Activated CD8-positive, alpha-beta T cell treated with anti-CD3 and anti-CD28 coated beads, Interleukin-2, amount 10 ng/mL, durations not matched to agents 7 days and 5 days (primary cell): Measurements from ENCODE around the gene TF. TPM values are rescaled to one million over a fixed set of nuclear protein-coding genes. Genes with fewer than 3 reads are reported as not detected.

ENCODE experiments used
- ATAC-seq: fragments of 150-1000 bp; cut with Tn5 transposase; one replicate; pipeline ENCODE4 v1.10.0; 2021; ENCODE audit warnings: moderate library complexity
- CTCF ChIA-PET: fragments of 350-600 bp; sonication (Branson Sonifier 250); formaldehyde crosslinking; loops from one replicate; lab custom pipeline; 2021; ENCODE audit warnings: antibody characterized with exemption; lab: Charles Lee
- POLR2A ChIA-PET: fragments of 350-600 bp; sonication (Branson Sonifier 250); formaldehyde crosslinking; loops from one replicate; lab custom pipeline; 2021; ENCODE audit warnings: antibody characterized with exemption; lab: Charles Lee
- DNase-seq: peaks from one replicate; pipeline ENCODE4 v3.0.0-alpha.2; 2020
- H3K27ac Mint-ChIP-seq: one replicate; pipeline ENCODE4 v1.8.0; 2021; ENCODE audit warnings: mild to moderate bottlenecking, mixed read lengths
- H3K27me3 Mint-ChIP-seq: one replicate; pipeline ENCODE4 v1.8.0; 2021; ENCODE audit warnings: low read depth, mixed read lengths
- H3K36me3 Mint-ChIP-seq: one replicate; pipeline ENCODE4 v1.8.0; 2021; ENCODE audit warnings: low read depth, mixed read lengths
- H3K4me1 Mint-ChIP-seq: one replicate; pipeline ENCODE4 v1.8.0; 2021; ENCODE audit warnings: low read depth, mixed read lengths
- H3K4me3 Mint-ChIP-seq: one replicate; pipeline ENCODE4 v1.8.0; 2021; ENCODE audit warnings: mild to moderate bottlenecking, mixed read lengths
- H3K9me3 Mint-ChIP-seq: one replicate; pipeline ENCODE4 v1.8.0; 2022; ENCODE audit warnings: mixed read lengths; ENCODE audit not compliant: insufficient read depth
- total RNA-seq, 2 experiments: library from RNA; stranded (reverse); gene quantifications; one replicate each; pipeline ENCODE4 v1.2.3, GENCODE V29; 2021

The TF gene
- total RNA-seq, 2 experiments from 2014 or later, result 0.03 to 0.05 TPM

DNA sequence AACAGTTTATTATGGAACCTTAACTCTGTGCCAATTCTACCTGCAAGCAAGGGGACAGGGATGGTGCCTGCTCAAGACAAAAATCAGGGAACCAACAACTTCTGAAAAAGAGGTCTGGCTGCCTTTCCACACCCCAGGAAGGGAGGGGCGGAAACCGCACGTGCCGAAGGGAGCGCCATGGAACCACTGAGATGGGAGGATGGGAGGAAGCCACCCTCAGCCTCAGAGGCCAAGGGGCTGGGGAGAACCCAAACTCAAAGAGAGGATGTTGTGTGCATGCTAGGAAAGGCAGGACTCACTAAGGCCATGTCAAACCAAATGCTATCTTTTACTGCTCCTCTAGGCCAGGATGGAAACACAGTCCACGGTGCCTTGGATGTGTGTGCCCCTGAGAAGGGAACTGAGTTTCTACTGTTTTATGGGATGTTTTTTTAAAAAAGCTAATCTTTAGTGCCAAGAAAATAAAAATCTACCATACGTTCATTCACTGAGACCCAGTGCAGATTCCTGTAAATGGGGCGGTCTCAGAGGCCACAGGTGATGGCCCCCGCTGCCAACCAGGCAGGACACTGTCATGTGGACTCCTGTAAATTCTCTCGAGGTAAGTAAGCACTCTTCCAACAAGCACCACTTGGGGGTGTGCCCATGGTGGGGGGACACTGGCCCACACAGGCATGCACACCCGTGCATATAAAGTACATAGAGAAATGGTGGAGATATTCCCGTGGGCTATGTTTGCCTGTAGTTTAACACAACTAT, 80.0 kb downstream of the TF start:
- no peak for DNase-seq
- ChIA-PET CTCF (no interaction called here), POLR2A (no interaction called here)
- no peak for ATAC-seq
- Mint-ChIP-seq H3K4me1 (peaks cover 3% of the 10 kb centered on the region), H3K27me3 (no peaks in the 10 kb centered on the region), H3K9me3 (no peaks in the 10 kb centered on the region), H3K36me3 (peaks cover 38% of the 10 kb centered on the region), H3K4me3 (no peak overlapping the region), H3K27ac (no peak overlapping the region)

DNA sequence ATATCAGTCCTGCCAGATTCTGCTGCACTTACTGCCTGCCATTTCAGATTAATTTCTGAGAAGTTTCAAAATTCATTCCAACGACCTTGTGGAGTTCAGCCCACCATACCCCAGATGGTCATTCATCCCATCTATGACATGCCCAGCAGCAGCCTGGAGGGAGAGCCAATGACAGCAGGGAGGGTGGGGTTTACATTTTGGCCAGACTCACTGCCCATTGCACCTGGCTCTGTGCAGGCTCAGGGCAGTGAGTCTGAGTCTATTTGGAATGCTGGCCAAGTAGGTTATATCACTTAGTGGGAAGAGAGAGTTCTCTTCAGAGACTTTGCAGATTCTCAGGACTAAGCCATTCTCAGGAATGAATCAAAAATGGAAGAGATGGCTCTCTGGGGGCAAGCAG, 80.9 kb downstream of the TF start:
- H3K4me1 Mint-ChIP-seq, result peaks cover 3% of the 10 kb centered on the region
- H3K27ac Mint-ChIP-seq, result no peak overlapping the region
- H3K27me3 Mint-ChIP-seq, result peaks cover 2% of the 10 kb centered on the region
- ChIA-PET CTCF (no interaction called here), POLR2A (no interaction called here)
- H3K9me3 Mint-ChIP-seq, result no peaks in the 10 kb centered on the region
- ATAC-seq (no peak), DNase-seq (no peak)
- peaks cover 32% of the 10 kb centered on the region for H3K36me3 Mint-ChIP-seq
- H3K4me3 Mint-ChIP-seq, result no peak overlapping the region

DNA sequence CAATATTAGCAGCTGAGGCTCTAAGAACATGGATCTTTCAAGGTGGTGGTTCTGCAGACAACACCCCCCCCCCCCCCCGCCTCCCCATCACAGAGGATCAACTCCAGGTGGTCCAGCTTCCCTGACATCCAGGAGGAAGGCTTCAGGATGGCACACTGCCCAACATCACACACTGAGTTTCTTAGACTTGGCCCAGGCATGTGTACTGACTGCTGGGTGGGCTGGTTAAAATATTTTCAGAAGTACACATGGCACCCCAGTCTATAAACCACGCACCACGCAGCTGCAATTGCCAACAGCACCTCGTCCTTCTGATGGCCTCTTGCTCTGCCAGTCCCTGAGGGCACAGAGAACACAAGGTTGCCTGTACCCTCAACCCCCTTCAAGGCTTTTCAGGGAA, 81.5 kb downstream of the TF start:
- DNase-seq (no peak), ATAC-seq (no peak)
- Mint-ChIP-seq H3K27ac (no peak overlapping the region), H3K4me3 (no peak overlapping the region), H3K4me1 (peaks cover 3% of the 10 kb centered on the region), H3K36me3 (peaks cover 27% of the 10 kb centered on the region), H3K27me3 (peaks cover 2% of the 10 kb centered on the region), H3K9me3 (no peaks in the 10 kb centered on the region)
- ChIA-PET POLR2A (no interaction called here), CTCF (interaction anchor here (0.6 kb wide), 1 partner anchor 9 kb away, joined by 3 read pairs; no protein-coding TSS in a partner anchor)

DNA sequence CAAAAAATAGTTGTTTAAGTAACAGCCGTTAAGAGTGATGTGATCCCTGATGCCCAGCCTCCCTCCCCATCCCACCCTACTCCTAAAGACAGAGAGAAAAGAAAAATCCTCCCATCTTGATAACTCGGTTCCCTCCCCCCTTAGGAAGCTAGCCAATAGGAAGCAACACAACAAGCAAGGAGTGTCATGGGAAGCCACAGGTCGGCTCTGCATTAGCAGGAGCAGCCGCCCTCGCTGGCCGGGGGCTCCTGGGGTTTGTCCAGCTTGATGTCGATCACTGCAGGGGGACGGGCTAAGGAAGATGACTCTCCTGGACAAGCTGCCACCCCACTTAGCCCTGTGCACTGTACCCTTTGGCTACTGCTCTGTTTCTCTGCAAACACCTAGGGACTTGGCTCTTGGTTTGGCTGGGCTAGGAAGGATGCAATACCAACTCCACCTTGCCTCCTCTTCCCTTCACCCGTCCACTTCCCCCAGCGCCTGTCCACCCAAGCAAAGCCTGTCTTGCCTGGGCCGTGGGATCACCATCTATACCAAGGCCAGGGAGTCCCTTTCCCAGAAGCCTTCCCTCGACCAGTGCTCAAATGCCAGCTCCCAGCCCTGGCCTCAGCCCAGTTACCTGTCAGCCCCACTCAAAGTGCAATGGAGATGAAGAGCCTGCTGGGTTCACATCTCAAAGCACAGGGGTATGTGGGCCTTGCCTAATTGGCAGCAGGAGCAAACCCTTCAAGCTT, 82.5 kb downstream of the TF start:
- Mint-ChIP-seq H3K27me3 (peaks cover 2% of the 10 kb centered on the region), H3K4me1 (peaks cover 3% of the 10 kb centered on the region), H3K4me3 (no peak overlapping the region), H3K27ac (no peak overlapping the region), H3K36me3 (peaks cover 19% of the 10 kb centered on the region), H3K9me3 (no peaks in the 10 kb centered on the region)
- no peak for DNase-seq
- ChIA-PET POLR2A (no interaction called here), CTCF (no interaction called here)
- no peak for ATAC-seq

DNA sequence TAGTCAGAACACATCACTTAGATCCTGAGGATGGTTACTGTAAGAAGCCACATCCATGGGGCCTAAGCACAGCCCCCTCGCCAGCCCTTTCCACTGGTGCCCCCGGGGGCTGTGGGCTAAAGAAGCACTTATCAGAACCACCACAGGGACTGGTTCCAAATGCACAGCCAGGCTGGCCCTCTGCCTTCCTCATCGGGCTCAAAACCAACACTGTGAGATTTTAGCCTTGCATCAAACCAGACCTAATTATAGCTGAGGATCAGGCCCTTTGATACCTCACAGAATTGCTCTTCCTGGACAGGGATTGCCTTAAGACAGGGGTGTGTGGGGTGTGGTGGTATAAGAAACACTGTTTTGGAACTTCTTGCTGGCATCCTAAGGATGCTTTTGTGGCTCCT, 83.1 kb downstream of the TF start:
- ChIA-PET CTCF (no interaction called here), POLR2A (no interaction called here)
- Mint-ChIP-seq H3K4me3 (no peak overlapping the region), H3K36me3 (peaks cover 14% of the 10 kb centered on the region), H3K9me3 (no peaks in the 10 kb centered on the region), H3K4me1 (peaks cover 3% of the 10 kb centered on the region), H3K27ac (no peak overlapping the region), H3K27me3 (peaks cover 2% of the 10 kb centered on the region)
- DNase-seq (no peak), ATAC-seq (no peak)

DNA sequence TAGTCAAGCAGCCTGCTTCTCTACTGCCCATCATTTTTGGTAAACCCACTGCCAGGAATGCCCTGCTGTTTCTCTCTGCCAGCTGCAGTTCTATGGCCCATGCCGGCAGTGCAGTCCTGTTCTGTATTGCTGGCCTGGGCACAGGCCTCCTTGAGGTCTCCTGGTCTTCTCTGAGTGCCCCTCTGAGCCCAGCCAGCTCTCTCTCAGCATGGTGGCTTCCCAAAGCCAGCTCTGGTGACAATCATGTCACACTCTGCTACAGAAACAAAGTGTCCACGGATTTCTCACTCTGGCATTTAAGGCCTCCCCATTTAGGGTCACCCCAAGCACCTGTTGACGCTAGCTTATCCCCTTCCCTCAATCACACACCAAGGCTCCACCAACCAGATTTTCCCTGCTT, 83.9 kb downstream of the TF start:
- Mint-ChIP-seq H3K27ac (no peak overlapping the region), H3K27me3 (peaks cover 2% of the 10 kb centered on the region), H3K4me3 (no peak overlapping the region), H3K36me3 (peaks cover 11% of the 10 kb centered on the region), H3K4me1 (peaks cover 3% of the 10 kb centered on the region), H3K9me3 (no peaks in the 10 kb centered on the region)
- POLR2A ChIA-PET, result no interaction called here
- CTCF ChIA-PET, result no interaction called here
- DNase-seq, result no peak
- ATAC-seq, result no peak

DNA sequence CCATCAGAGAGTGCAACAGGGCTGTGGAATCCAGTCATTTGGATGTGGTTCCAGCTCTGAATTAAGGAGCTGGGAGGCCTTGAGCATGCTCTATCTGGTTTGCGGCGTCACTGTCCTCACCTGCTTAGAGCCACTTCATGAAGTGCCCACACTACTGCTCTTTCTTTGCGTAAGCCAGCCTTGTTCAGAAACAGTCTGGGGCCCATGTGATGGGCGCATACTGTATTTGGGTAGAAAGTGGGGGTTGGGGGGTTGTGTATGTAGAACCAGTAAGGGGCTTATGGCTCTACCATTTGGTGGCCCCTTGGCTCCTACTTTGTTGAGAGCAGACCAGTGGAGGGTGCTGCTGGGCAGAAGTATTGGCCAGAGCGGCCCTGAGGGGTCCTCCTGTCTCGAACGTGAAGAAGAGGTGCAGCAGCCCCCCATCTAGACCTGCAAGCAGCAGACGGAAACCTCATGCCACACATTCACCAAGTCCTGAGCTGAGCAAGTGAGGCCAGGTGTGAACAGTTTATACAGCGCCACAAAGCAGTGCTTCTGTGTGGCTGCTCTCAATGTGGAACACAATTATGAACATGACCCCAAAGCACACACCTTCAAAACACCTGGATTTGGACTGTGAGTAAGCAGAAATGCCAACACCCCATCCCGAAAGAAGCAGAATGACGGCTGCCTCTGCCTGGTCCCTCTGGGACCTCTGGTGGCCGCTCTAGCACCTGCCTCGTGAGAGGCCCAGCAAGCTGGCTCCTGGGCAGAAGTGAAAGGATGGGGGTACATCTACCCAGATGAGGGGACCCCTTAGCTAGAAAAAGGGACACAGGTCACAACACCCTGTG, 86.0 kb downstream of the TF start:
- H3K36me3 Mint-ChIP-seq, result no peaks in the 10 kb centered on the region
- H3K9me3 Mint-ChIP-seq, result no peaks in the 10 kb centered on the region

DNA sequence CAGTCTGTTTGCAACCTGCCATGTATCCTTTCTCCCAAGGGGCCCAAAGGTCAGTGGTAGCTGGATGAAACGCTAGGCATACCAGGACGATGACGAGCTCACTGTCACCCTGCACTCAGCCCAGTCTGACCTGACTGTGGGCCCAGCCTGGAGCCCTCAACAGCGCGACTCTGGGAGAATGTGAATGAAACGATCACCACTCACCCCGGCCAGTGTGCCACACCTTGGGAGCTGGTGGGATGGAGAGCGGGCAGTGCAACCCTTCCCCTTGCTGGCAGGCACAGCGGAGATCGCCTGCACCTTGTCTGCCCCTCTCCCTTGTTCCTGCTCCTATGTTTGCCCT, 86.6 kb downstream of the TF start:
- ATAC-seq (no peak), DNase-seq (no peak)
- peaks cover 2% of the 10 kb centered on the region for H3K27me3 Mint-ChIP-seq
- ChIA-PET CTCF (interaction anchor here (0.9 kb wide), 1 partner anchor 12 kb away, joined by 3 read pairs; no protein-coding TSS in a partner anchor), POLR2A (no interaction called here)
- no peaks in the 10 kb centered on the region for H3K36me3 Mint-ChIP-seq
- H3K4me1 Mint-ChIP-seq, result no peaks in the 10 kb centered on the region
- no peaks in the 10 kb centered on the region for H3K9me3 Mint-ChIP-seq
- no peak overlapping the region for H3K27ac Mint-ChIP-seq
- no peak overlapping the region for H3K4me3 Mint-ChIP-seq

More for the DNA sequence above, 86.0 kb downstream of the TF start:
- DNase-seq, result no peak
- Mint-ChIP-seq H3K27me3 (peaks cover 2% of the 10 kb centered on the region), H3K4me1 (peaks cover 3% of the 10 kb centered on the region), H3K4me3 (no peak overlapping the region), H3K27ac (no peak overlapping the region)
- ChIA-PET CTCF (interaction anchor here (0.9 kb wide), 1 partner anchor 11 kb away, joined by 3 read pairs; no protein-coding TSS in a partner anchor), POLR2A (no interaction called here)
- no peak for ATAC-seq

DNA sequence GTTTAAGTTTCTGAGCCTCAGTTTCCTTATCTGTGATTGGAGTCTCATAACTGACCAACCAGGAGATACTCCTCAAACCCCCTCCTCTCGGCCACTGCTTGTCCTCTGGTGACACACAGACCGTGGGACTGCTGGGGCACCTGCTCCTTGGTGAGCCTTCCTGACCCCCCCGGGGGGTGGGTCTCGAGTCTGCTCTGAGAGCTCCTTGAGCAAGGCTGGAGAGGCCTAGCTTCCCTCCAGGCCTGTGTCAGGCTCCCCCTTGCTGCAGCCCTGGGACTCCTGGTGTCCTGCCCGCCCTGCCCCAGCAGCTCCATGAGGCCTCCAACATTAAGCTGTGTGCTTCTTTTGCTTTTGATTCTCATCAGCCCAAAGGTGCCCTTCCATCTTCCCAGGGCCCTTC, 87.1 kb downstream of the TF start:
- peaks cover 2% of the 10 kb centered on the region for H3K27me3 Mint-ChIP-seq
- H3K9me3 Mint-ChIP-seq, result no peaks in the 10 kb centered on the region
- no peaks in the 10 kb centered on the region for H3K4me1 Mint-ChIP-seq
- no peak for ATAC-seq
- no peak overlapping the region for H3K27ac Mint-ChIP-seq
- ChIA-PET POLR2A (no interaction called here), CTCF (interaction anchor here (0.9 kb wide), 1 partner anchor 12 kb away, joined by 3 read pairs; no protein-coding TSS in a partner anchor)
- no peak for DNase-seq
- H3K4me3 Mint-ChIP-seq, result no peak overlapping the region
- no peaks in the 10 kb centered on the region for H3K36me3 Mint-ChIP-seq

DNA sequence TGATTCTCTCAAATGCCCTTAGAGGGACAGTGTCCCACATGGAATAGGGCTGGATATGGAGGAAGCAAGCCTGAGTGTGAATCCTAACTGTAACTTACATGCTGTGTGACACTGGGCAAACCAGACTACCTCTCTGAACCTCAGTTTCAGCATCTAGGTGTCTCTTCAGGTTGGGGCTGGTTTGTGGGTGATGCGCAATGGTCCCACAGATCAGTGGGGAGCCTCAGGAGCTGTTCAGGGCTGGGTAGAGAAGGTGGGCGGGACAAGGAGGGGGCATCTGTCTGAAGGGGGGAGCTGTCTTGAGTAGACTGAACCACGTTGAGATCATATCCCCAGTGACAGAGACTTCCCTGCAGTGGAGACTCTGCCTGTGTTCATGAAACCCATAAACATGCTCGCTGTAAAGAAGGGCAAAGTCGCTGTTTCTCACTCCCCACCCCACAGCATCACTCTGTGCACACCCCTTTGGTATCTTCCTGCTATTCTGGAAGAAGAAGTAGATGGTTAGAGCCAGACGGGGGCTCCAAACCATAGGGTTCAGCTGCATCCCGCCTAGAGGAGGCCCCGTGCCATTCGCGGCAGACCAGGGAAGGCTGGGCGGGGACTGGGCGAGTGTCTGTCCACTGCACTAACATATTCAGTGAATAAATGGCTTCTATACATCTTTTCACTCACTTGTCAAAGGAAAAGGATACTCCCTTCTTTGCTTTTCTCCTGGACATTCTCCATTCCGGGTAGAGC, 87.9 kb downstream of the TF start:
- CTCF ChIA-PET, result no interaction called here
- H3K4me1 Mint-ChIP-seq, result no peaks in the 10 kb centered on the region
- H3K36me3 Mint-ChIP-seq, result no peaks in the 10 kb centered on the region
- peaks cover 2% of the 10 kb centered on the region for H3K27me3 Mint-ChIP-seq
- ATAC-seq (no peak), DNase-seq (no peak)
- POLR2A ChIA-PET, result no interaction called here
- no peaks in the 10 kb centered on the region for H3K9me3 Mint-ChIP-seq
- H3K4me3 Mint-ChIP-seq, result no peak overlapping the region
- H3K27ac Mint-ChIP-seq, result no peak overlapping the region

DNA sequence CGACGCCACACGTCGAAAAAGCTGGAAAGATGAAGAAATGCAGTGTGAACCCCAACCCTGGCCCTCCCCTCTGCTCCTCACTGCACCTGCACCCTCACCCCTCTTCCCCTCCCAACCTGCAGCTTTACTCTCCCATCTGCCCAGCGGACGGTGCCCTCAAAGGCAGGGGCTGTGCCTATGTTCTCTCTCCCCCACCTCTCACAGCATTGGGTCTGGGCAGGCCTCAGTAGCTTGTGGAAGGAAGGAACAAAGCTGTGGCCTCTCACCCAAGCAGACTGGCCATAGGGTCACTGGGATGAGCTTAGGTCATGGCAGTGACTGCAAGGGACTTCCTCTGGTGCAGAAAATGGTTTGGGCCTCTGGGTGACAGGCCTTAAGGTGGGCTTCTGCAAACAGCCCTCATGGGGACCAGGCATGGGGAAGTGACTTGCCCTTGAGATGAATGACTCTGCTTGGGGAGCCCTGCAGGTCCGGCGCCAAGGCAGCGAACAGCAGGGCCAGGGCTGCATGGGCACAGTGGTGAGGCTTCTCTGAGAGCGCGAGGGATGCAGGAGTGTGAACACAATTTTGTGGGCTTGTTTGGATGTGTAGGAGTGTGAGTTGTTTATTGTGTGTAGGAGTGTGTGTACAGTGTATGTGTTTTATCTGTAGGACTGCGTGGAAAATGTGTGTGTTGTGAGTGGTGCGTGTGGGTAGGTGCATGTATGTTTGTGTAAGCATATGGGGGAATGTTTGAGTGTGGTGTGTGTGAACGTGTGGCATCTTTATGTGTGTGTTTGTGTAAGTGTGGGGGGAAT, 88.6 kb downstream of the TF start:
- H3K27me3 Mint-ChIP-seq, result peaks cover 2% of the 10 kb centered on the region
- H3K4me3 Mint-ChIP-seq, result no peak overlapping the region
- H3K36me3 Mint-ChIP-seq, result no peaks in the 10 kb centered on the region
- H3K27ac Mint-ChIP-seq, result no peak overlapping the region
- ChIA-PET CTCF (no interaction called here), POLR2A (no interaction called here)
- H3K4me1 Mint-ChIP-seq, result no peaks in the 10 kb centered on the region
- no peak for ATAC-seq
- DNase-seq, result no peak
- no peaks in the 10 kb centered on the region for H3K9me3 Mint-ChIP-seq
